HG02884 (cell line): ENCODE results near the gene RNF223.

Experiments
- ATAC-seq: cut with Tn5 transposase; IDR thresholded peaks from one replicate; pipeline ENCODE4 v1.9.1; 2021; ENCODE audit warnings: mild to moderate bottlenecking, moderate library complexity; ENCODE audit not compliant: unreplicated experiment

The RNF223 gene

DNA sequence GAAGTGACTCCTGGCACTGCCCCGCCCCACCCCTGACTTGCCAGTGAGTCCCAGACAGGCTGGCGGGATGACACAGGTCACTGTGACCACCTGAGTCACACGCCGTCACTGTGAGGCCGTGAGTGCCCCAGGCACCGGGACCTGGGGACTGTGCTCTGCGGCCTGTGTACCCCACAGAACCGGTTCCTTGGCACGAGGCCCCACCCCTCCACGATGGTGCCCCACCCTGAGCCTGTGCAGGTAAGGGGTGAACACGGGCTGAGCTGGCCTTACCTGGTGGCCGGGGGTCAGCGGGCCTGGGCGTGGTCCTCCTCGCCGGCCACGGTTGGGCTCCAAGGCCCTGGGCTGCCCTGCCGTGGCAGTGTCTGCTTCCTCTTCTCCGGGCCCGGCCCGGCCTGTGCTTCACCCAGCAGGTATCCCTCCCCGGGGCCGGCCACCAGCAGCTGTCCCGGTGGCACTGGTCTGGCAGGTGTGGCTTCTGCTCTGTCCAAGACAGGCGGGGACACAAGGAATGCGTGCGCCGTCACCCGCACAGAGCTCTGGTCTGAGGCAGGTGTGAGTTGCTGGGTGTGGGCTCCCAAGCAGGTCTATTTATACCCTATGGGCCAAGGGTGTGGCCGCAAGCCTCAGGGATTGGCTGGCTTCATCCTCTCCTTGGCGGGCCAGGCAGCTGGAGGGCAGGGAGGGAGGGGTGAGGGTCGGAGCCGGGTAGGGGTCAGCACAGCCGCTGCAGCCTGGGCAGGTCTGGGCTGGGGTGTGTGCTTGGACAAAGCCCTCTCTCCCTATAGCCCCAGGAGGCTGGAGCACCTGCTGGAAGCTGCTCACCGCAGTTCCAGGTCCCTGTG, at the start of gene RNF223:
Gene RNF223 (minus strand): TSS at position 564 of the 845 bp plus-strand sequence. CDS start 1,740 bp downstream, outside the sequence.
- no peak for ATAC-seq

DNA sequence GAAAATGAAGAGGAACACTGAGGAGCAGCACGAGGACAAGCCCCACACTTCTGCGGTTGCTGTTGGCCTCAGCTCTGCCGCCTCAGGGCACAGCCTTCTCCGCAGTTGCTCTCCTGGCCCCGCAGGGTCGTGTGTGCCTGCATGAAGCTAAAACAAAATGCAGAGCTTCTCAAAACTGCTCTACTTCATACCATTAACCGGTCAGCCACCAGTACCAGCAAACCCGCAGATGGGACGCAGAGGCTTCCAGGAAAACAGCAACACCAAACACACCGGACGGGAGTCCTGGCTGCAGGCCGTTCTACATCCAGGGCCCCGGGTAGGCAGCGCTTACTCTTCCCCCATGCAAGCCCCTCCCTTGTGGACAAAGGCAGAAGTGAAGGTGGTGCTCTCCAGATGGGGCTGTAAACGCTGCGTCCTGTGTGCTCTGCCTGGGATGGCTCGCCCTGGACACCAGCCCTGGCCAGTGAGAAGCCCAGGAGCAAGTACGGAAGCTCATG, 48.9 kb upstream of the RNF223 start:
- no peak for ATAC-seq

DNA sequence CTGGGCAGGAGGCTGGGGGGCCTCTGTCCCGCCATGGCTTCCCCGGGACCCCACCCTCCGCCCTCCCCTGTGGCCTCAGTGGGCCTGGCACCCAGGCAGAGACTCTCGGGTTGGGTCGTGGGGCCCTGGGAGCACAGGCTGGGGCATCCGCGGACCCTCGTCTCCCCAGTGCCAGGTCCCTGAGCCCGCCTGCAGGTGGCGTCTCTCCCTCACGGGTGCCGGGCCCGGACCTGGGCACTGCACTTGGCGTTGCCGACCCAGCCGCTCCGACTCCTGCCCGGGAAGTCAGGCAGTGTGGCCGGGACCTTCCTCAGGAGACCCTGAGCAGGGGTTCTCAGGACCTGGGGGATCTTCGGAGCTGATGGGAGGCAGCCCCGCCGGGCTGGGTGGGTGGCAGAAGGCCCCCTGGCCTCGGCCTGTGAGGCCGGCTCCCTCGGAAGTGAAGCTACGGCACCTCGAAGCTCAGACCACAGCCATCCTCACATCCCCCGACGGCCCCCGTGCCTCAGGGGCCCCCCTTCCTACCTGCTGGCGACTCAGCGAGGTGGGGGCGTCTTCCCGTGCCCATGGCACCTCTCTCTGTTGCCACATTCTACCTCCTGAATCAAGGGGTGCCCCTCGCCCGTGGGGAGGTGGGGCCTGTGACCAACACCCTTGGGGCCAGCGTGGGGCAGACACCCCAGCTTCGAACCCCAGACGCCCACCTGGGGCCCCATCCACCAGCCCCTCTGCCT, 48.1 kb upstream of the RNF223 start:
- no peak for ATAC-seq

DNA sequence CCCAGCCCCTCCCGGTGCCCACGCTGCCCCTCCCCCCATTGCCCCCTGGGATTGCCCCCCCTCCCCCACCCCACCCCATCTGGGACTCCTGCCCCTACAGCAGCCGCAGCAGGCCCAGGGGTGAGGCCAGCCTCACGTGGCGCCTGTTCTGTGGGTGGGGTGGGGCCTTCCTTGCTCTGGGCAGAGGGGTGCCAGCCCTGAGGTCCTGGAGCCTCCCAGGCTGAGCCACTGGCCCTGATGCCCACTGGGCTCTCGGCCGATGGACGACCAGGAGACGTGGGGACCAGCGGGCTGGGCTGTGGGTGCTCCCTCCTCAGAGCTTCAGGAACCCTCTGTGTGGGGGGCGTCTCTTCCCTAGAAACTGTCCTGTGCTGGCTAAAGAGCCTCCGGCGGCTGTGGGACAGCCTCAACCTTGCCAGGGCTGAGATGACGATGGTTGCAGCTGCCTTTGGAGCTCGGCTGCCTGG, 47.5 kb upstream of the RNF223 start:
- no peak for ATAC-seq

DNA sequence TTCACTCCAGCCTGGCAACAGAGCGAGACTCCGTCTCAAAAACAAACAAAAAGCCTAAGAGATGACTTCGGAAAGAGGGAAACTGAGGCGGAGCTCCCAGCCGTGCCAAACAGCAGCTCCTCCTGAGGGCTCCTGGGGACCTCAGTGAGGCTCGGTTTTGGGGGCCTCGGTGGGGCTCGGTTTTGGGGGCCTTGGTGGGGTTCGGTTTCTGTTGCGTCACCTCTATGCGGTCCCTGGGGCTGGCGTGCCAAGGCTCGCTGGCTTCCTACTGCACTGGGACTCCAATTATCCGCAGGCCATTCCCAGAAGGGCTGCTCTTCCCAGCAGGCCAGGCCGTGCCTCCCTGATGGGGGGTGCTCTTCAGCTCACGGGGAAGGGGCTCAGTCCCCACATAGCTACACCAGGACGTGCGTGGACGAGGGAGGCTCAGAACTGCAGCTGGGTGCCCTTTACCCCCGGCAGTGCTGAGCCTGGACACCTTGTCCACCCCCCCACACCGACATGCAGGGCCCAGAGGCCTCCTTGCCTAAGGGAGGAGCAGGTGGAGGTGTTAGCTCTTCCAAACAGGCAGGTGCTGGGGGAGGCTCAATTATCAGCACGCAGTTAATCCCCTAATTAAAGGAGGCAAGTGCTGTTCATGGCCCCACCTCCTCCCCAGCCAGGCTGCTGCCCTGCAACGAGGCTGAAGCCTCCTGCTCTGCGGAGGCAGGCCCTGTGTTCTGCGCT, 46.9 kb upstream of the RNF223 start:
- ATAC-seq: no peak

GRCh38 chr1:1120096-1120495, 46.0 kb upstream of the RNF223 start:
- ATAC-seq: no peak

DNA sequence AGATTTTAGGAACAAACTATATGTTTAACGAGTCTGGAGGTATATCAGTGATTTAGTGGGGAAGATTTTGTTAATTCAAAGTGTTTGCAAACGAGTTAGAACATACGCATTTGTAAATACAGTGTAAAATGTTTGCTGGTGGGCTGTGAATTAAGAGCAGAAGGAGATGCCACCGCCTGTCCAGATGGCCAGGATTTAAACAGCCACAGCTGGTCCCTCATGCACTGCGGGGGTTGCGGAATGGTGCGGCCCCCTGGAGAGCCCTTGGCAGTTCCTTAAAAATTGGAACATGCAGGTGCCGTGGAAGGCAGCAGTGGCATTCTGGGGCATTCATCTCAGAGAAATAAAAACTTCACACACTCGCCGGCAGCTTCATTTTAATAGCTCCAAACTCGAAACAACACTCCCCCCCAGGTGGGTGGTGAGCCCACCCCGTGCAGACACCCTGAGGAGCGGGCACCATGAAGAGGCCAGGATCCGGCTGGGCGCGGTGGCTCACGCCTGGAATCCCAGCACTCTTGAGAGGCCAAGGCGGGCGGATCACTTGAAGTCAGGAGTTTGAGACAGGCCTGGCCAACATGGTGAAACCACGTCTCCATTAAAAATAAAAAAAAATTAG, 45.3 kb upstream of the RNF223 start:
- ATAC-seq: no peak

DNA sequence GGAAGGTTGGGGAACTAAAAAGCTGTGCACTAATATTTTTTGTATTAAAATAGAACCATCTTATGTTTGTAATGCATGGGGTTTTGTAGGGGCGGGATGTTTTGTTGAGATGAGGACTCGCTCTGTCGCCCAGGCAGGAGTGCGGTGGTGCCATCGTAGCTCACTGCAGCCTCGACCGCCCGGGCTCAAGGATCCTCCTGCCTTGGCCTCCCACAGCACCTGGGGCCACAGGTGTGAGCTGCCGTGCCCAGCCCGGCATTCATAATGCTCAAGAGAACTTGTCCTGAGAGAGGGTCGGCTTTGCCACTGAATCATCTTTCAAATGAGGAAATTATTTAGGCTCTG, 44.7 kb upstream of the RNF223 start:
- ATAC-seq: no peak

- ATAC-seq: no peak
Measured at GRCh38 chr1:1118011-1118875, 44.1 kb upstream of the RNF223 start.

- no peak for ATAC-seq
Measured at GRCh38 chr1:1117469-1117831, 43.3 kb upstream of the RNF223 start.

DNA sequence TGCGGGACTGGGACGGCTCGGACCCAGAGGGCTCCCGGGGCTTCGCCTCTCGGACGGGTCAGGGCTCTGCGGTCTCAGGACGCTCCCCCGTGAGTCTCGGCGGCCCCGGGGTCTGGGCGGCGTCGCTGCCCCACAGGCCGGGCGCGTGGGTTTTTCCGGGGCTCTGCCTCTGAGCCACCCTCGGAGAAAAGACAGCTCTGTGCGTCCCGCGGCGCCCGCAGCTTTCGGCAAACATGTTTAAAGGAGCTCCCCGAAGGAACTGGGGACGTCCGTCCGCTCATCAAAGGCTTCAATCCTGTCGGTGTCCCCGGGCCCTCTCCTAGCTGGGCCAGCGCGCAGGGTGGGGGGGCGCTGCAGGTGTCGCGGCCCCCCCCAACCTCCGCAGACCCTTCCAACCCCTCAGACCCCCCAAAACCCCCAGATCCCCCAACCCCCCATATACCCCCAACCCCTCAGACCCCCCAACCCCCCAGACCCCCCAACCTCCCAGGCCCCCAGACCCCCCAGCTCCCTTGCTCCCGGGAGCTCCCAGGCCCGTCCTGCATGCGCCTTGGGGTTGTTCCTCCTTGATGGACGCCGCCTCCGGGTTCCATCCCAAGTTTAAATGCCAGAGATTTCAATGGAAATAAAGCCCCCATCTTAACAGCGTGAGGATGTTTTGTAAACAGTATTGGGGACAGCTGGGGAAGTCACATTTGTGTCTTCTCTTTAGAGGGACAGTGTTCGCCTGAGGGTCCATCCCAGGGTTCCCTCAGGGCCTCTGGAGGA, 42.8 kb upstream of the RNF223 start:
- ATAC-seq: no peak

GRCh38 chr1:1115786-1116700, 41.9 kb upstream of the RNF223 start, which contains the start of gene C1orf159:
C1orf159 (minus strand) TSS chr1:1116089; CDS start chr1:1091543, 24,546 bp downstream.
- ATAC-seq: peak; percentile 87

GRCh38 chr1:1115136-1115785, 41.2 kb upstream of the RNF223 start:
- ATAC-seq: no peak

- no peak for ATAC-seq
Measured at GRCh38 chr1:1114431-1114830, 40.3 kb upstream of the RNF223 start.

GRCh38 chr1:1112237-1112985, 38.3 kb upstream of the RNF223 start:
- no peak for ATAC-seq

DNA sequence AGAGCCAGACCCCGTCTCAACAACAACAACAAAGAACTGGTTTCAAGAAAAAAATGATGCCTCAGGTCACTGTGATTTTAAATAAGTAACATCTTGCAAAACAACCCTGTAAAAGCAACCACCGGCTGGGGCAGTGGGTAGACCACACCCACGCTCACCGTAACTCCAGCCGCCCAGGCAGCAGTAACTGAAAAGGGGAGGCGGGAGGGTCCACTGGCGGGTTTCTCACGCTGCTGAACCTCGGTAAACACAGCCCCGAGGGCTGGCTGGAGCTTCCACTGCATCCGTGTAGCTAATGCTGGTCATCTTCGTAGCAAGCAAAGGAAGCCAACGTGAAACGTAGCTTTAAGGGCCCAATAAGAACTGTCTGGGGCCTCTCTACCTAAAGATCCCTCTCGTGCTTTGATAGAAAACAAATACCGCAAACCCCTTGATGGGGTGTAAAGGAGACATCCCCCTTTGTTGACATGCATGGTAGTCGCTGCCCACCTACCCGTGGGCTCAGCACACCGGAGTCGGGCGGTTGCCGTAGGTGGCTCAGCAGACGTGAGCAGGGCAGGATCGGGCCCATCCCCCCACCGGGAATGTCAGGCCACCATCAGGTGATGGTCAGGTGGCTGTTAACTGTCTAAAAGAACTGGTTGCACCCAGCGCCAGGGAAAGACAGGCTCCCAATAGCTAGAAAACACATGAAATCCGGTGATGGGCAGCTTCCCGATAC, 37.6 kb upstream of the RNF223 start:
- ATAC-seq: no peak
